KMS-11 (cell line): ENCODE data around the gene ZSCAN21.

Experiments
- H2AFZ ChIP-seq: fragments of 200-600 bp; sonication (generic); 2 replicates; pipeline ENCODE4 v1.6.1; 2016; ENCODE audit warnings: antibody characterized with exemption, mixed run types, low read depth
- H3K27ac ChIP-seq: fragments of 200-600 bp; sonication (generic); 2 replicates; pipeline ENCODE4 v1.6.1; 2016; ENCODE audit warnings: mild to moderate bottlenecking, mixed run types
- H3K27me3 ChIP-seq: fragments of 200-600 bp; sonication (generic); 2 replicates; pipeline ENCODE4 v1.6.1; 2017; ENCODE audit warnings: mild to moderate bottlenecking, low read depth, mixed run types, moderate library complexity; ENCODE audit not compliant: insufficient read depth
- H3K36me3 ChIP-seq: fragments of 200-600 bp; sonication (generic); 2 replicates; pipeline ENCODE4 v1.6.1; 2017; ENCODE audit warnings: mild to moderate bottlenecking, mixed run types; ENCODE audit not compliant: insufficient read depth
- H3K4me1 ChIP-seq: fragments of 200-600 bp; sonication (generic); 2 replicates; pipeline ENCODE4 v1.6.1; 2016; ENCODE audit warnings: mild to moderate bottlenecking, low read depth, mixed run types; ENCODE audit not compliant: poor library complexity, severe bottlenecking
- H3K4me2 ChIP-seq: fragments of 200-600 bp; sonication (generic); 2 replicates; pipeline ENCODE4 v1.7.0; 2016; ENCODE audit warnings: mild to moderate bottlenecking, mixed run types
- H3K4me3 ChIP-seq: fragments of 200-600 bp; sonication (generic); IDR thresholded peaks from 2 replicates; pipeline ENCODE4 v1.6.1; 2017; ENCODE audit warnings: low read depth, low read length, mixed read lengths; ENCODE audit not compliant: insufficient read depth
- H3K79me2 ChIP-seq: fragments of 200-600 bp; sonication (generic); 2 replicates; pipeline ENCODE4 v1.6.1; 2016; ENCODE audit warnings: low read depth, mixed run types; ENCODE audit not compliant: insufficient read depth
- H3K9ac ChIP-seq: fragments of 200-600 bp; sonication (generic); 2 replicates; pipeline ENCODE4 v1.6.1; 2016; ENCODE audit warnings: mild to moderate bottlenecking, mixed run types
- H4K20me1 ChIP-seq: fragments of 200-600 bp; sonication (generic); 2 replicates; pipeline ENCODE4 v1.6.1; 2016; ENCODE audit warnings: mild to moderate bottlenecking, mixed run types; ENCODE audit not compliant: insufficient read depth
- TF ChIP-seq, protein P1 (sequence below): fragments of 200-600 bp; sonication (generic); conservative IDR thresholded peaks from 2 replicates; pipeline ENCODE4 v1.6.1; 2017; ENCODE audit warnings: low read depth, mild to moderate bottlenecking, antibody characterized with exemption, low read length, moderate library complexity, mixed read lengths

ZSCAN21 gene

GRCh38 chr7:100053215-100053614 is 3.6 kb downstream of the ZSCAN21 start:
- no peaks in the 10 kb centered on the region; the same call in 1 of the 2 replicates for H3K27me3 ChIP-seq
- H3K4me1 ChIP-seq, result peaks cover 12% of the 10 kb centered on the region
- H2AFZ ChIP-seq, result no peak overlapping the region
- H3K79me2 ChIP-seq, result no peaks in the 10 kb centered on the region
- H3K36me3 ChIP-seq, result no peaks in the 10 kb centered on the region
- H3K4me2 ChIP-seq, result no peak overlapping the region
- H3K4me3 ChIP-seq, result no peak overlapping the region
- H3K9ac ChIP-seq, result no peak overlapping the region
- TF ChIP-seq, protein P1, sequence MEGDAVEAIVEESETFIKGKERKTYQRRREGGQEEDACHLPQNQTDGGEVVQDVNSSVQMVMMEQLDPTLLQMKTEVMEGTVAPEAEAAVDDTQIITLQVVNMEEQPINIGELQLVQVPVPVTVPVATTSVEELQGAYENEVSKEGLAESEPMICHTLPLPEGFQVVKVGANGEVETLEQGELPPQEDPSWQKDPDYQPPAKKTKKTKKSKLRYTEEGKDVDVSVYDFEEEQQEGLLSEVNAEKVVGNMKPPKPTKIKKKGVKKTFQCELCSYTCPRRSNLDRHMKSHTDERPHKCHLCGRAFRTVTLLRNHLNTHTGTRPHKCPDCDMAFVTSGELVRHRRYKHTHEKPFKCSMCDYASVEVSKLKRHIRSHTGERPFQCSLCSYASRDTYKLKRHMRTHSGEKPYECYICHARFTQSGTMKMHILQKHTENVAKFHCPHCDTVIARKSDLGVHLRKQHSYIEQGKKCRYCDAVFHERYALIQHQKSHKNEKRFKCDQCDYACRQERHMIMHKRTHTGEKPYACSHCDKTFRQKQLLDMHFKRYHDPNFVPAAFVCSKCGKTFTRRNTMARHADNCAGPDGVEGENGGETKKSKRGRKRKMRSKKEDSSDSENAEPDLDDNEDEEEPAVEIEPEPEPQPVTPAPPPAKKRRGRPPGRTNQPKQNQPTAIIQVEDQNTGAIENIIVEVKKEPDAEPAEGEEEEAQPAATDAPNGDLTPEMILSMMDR, result peak; percentile 43; the same call in 1 of the 2 replicates
- no peaks in the 10 kb centered on the region for H4K20me1 ChIP-seq
- no peak overlapping the region for H3K27ac ChIP-seq

DNA sequence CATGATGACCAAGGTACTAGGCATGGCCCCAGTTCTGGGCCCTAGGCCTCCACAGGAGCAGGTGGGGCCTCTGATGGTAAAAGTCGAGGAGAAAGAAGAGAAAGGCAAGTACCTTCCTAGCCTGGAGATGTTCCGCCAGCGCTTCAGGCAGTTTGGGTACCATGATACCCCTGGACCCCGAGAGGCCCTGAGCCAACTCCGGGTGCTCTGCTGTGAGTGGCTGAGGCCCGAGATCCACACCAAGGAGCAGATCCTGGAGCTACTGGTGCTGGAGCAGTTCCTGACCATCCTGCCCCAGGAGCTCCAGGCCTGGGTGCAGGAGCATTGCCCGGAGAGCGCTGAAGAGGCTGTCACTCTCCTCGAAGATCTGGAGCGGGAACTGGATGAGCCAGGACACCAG is 7.4 kb downstream of the ZSCAN21 start:
- Histone ChIP-seq H3K79me2 (no peaks in the 10 kb centered on the region), H3K4me3 (no peak overlapping the region), H2AFZ (no peak overlapping the region), H3K27ac (no peak overlapping the region), H3K4me1 (peaks cover 3% of the 10 kb centered on the region), H3K27me3 (no peaks in the 10 kb centered on the region), H4K20me1 (no peaks in the 10 kb centered on the region), H3K4me2 (no peak overlapping the region), H3K9ac (no peak overlapping the region), H3K36me3 (no peaks in the 10 kb centered on the region)
- TF ChIP-seq, protein P1, result no peak

- no peaks in the 10 kb centered on the region for H3K27me3 ChIP-seq
- H3K36me3 ChIP-seq, result no peaks in the 10 kb centered on the region
- no peak overlapping the region for H3K9ac ChIP-seq
- no peak overlapping the region for H3K4me3 ChIP-seq
- peaks cover 3% of the 10 kb centered on the region for H3K4me1 ChIP-seq
- TF ChIP-seq, protein P1, result no peak
- no peaks in the 10 kb centered on the region for H4K20me1 ChIP-seq
- H3K79me2 ChIP-seq, result no peaks in the 10 kb centered on the region
- no peak overlapping the region for H3K27ac ChIP-seq
- H3K4me2 ChIP-seq, result no peak overlapping the region
- H2AFZ ChIP-seq, result no peak overlapping the region
Observed at GRCh38 chr7:100059251-100059739, 9.7 kb downstream of the ZSCAN21 start.

- no peak overlapping the region for H3K9ac ChIP-seq
- TF ChIP-seq, protein P1, result no peak
- no peaks in the 10 kb centered on the region for H3K27me3 ChIP-seq
- H2AFZ ChIP-seq, result no peak overlapping the region
- H4K20me1 ChIP-seq, result no peaks in the 10 kb centered on the region
- no peak overlapping the region for H3K4me3 ChIP-seq
- H3K36me3 ChIP-seq, result no peaks in the 10 kb centered on the region
- no peaks in the 10 kb centered on the region for H3K79me2 ChIP-seq
- H3K27ac ChIP-seq, result no peak overlapping the region
- H3K4me2 ChIP-seq, result no peak overlapping the region
- peaks cover 3% of the 10 kb centered on the region for H3K4me1 ChIP-seq
Observed at GRCh38 chr7:100061518-100062193, 12.1 kb downstream of the ZSCAN21 start.
